Measurements from ENCODE around the gene DUSP18. TPM values are rescaled to one million over a fixed set of nuclear protein-coding genes. Genes with fewer than 3 reads are reported as not detected.
"Not testable (repeated sequence)": the region's sequence is repeated elsewhere in the genome, so short reads cannot be mapped to it uniquely, and the experiment has no call there.

The DUSP18 gene
- total RNA-seq, 2 experiments from 2014 or later: 9.2 to 11.6 TPM

DNA sequence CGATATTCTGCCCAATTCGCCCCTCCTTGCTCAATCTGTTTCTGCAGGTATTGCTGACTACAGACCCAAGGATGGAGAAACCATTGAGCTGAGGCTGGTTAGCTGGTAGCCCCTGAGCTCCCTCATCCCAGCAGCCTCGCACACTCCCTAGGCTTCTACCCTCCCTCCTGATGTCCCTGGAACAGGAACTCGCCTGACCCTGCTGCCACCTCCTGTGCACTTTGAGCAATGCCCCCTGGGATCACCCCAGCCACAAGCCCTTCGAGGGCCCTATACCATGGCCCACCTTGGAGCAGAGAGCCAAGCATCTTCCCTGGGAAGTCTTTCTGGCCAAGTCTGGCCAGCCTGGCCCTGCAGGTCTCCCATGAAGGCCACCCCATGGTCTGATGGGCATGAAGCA, 41.3 kb downstream of the DUSP18 start:
- no peak for ATAC-seq
- DNase-seq: no peak

DNA sequence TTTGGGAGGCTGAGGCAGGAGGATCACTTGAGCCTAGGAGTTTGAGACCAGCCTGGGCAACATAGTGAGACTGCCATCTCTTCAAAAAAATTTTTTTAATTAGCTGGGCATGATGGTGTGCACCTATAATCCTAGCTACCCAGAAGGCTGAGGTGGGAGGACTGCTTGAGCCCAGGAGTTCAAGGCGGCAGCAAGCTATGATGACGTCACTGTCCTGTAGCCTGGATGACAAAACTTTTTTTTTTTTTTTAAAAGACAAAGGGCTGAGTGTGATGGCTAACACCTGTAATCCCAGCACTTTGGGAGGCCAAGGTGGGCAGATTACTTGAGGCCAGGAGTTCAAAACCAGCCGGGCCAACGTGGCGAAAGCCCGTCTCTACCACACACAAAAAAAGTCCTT, 47.8 kb downstream of the DUSP18 start:
- CTCF ChIA-PET: interaction anchor here (1.1 kb wide), 1 partner anchor 15 kb away, joined by 3 read pairs; the partner anchor contains the start of gene SLC35E4
- not testable (repeated sequence) for H3K36me3 Mint-ChIP-seq, H3K27ac Mint-ChIP-seq

More for the DNA sequence above, 41.3 kb downstream of the DUSP18 start:
- H3K4me3 Mint-ChIP-seq: no peak overlapping the region
- CTCF ChIA-PET: no interaction called here
- H3K27ac Mint-ChIP-seq: no peak overlapping the region
- H3K9me3 Mint-ChIP-seq (ENCODE audit: low read depth): no peaks in the 10 kb centered on the region
- no peaks in the 10 kb centered on the region for H3K27me3 Mint-ChIP-seq
- H3K4me1 Mint-ChIP-seq: no peaks in the 10 kb centered on the region
- no peaks in the 10 kb centered on the region for H3K36me3 Mint-ChIP-seq

DNA sequence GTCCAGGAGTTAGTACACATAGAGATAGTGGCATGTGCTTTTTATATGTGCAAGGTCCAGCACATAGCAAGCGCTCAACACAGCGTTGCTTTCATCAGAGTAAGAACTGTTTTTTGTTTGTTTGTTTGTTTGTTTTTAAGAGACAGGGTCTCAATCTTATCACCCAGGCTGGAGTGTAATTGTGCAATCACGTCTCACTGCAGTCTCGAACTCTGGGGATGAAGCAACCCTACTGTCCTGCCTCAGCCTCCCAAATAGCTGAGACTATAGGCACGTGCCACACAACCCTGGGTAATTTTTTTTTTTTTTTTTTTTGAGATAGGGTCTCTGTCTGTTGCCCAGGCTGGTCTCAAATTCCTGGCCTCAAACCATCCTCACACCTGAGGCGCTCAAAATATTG, 49.9 kb downstream of the DUSP18 start:
- no peaks in the 10 kb centered on the region for H3K36me3 Mint-ChIP-seq
- no peak overlapping the region for H3K4me3 Mint-ChIP-seq
- H3K27me3 Mint-ChIP-seq: no peaks in the 10 kb centered on the region
- ATAC-seq (no peak), DNase-seq (no peak)
- no peak overlapping the region for H3K27ac Mint-ChIP-seq
- no peaks in the 10 kb centered on the region for H3K9me3 Mint-ChIP-seq (ENCODE audit: low read depth)
- CTCF ChIA-PET: no interaction called here
- H3K4me1 Mint-ChIP-seq: no peaks in the 10 kb centered on the region

More for the DNA sequence above, 47.8 kb downstream of the DUSP18 start:
- not testable (repeated sequence) for H3K4me1 Mint-ChIP-seq; H3K27me3 Mint-ChIP-seq; H3K4me3 Mint-ChIP-seq; DNase-seq; ATAC-seq; H3K9me3 Mint-ChIP-seq (ENCODE audit: low read depth)

DNA sequence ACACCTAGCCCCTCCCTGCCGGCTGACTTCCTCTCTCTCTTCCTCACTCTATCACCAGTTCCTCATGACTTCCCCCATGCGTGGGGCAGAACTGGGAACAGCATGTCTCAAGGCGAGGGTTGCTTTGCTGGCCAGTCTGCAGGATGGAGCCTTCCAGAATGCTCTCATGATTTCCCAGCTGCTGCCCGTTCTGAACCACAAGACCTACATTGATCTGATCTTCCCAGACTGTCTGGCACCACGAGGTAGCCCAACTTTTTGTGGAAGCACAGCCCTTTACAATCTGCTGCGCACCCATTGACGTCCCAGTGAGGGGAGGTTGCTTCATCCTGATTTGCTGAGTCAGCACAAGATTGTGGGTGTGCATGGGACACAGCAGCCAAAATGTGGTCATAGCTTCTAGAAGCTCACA, 52.1 kb downstream of the DUSP18 start:
- CTCF ChIA-PET: no interaction called here
- Mint-ChIP-seq H3K4me1 (no peaks in the 10 kb centered on the region), H3K27me3 (no peaks in the 10 kb centered on the region), H3K9me3 (ENCODE audit: low read depth) (no peaks in the 10 kb centered on the region), H3K4me3 (no peak overlapping the region), H3K36me3 (no peaks in the 10 kb centered on the region), H3K27ac (no peak overlapping the region)
- DNase-seq (no peak), ATAC-seq (no peak)

DNA sequence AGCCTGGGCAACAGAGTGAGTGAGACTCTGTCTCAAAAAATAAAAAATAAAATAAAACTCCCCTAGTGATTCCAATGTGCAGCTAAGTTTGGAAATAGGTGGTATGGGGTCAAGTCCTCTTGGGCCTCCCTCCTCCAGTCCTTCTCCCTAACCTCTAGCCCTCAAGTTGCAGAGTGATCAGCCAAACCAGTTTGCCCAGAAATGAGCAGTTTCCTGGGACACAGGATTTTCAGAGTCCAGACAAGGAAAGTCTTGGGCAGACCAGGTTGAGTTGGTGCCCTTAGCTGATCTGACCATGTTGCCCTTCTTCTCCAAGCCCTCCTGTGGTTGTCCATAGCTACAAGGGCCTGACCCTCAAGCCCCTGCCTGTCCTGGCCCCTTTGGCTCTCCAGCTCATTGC, 52.8 kb downstream of the DUSP18 start:
- DNase-seq (no peak), ATAC-seq (no peak)
- H3K36me3 Mint-ChIP-seq: no peaks in the 10 kb centered on the region
- no peaks in the 10 kb centered on the region for H3K9me3 Mint-ChIP-seq (ENCODE audit: low read depth)
- no peak overlapping the region for H3K4me3 Mint-ChIP-seq
- CTCF ChIA-PET: no interaction called here
- no peaks in the 10 kb centered on the region for H3K4me1 Mint-ChIP-seq
- no peak overlapping the region for H3K27ac Mint-ChIP-seq
- H3K27me3 Mint-ChIP-seq: no peaks in the 10 kb centered on the region

DNA sequence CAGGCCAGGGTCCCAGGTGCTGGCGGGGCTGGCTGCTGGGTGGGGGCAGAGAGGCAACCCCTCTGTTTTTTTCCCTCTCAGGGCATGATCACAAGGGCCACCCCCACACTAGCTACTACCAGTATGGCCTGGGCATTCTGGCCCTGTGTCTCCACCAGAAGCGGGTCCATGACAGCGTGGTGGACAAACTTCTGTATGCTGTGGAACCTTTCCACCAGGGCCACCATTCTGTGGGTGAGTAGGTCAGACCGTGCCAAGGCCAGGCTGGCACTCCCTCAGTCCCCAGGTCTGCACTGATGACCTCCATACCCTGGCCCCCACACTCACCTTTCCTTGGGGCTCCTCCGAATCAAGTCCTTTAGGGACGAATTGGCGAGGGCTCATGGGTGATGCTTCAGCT, 53.4 kb downstream of the DUSP18 start:
- DNase-seq (no peak), ATAC-seq (no peak)
- Mint-ChIP-seq H3K9me3 (ENCODE audit: low read depth) (no peaks in the 10 kb centered on the region), H3K27ac (no peak overlapping the region), H3K4me3 (no peak overlapping the region), H3K27me3 (no peaks in the 10 kb centered on the region), H3K36me3 (no peaks in the 10 kb centered on the region), H3K4me1 (peaks cover 4% of the 10 kb centered on the region)
- CTCF ChIA-PET: no interaction called here

DNA sequence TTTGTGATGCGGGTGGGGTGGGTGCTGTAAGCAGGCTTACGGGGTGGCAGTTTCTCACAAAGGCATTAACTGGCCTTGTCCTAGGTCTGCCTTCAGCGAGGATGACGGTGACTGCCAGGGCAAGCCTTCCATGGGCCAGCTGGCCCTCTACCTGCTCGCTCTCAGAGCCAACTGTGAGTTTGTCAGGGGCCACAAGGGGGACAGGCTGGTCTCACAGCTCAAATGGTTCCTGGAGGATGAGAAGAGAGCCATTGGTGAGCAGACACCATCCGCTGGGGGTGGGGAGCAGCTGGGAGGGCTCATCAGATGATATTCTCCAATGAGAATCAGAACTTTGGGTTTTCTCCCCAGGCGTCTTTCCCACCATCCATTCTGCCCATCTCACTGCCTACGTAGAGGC, 54.9 kb downstream of the DUSP18 start:
- Mint-ChIP-seq H3K27me3 (no peaks in the 10 kb centered on the region), H3K4me3 (no peak overlapping the region), H3K9me3 (ENCODE audit: low read depth) (no peaks in the 10 kb centered on the region)

More for the DNA sequence above, 54.9 kb downstream of the DUSP18 start:
- DNase-seq (no peak), ATAC-seq (no peak)
- CTCF ChIA-PET: no interaction called here
- no peaks in the 10 kb centered on the region for H3K36me3 Mint-ChIP-seq
- H3K27ac Mint-ChIP-seq: no peak overlapping the region
- peaks cover 18% of the 10 kb centered on the region for H3K4me1 Mint-ChIP-seq

Other genes starting within 250 kb of the DUSP18 start
- 10 to 100 TPM; 59.1 to 73.4 TPM for gene MTFP1, start 242.1 kb downstream of the DUSP18 start, total RNA-seq
- gene SEC14L3, start 195.9 kb downstream of the DUSP18 start, total RNA-seq: not detected
- gene SEC14L4, start 162.2 kb downstream of the DUSP18 start, total RNA-seq: not detected
- gene SEC14L6, start 121.1 kb downstream of the DUSP18 start, total RNA-seq: under 1 TPM in 1 of 2 experiments, not detected in 1; 0.07 TPM
- gene GAL3ST1, start 93.2 kb downstream of the DUSP18 start, total RNA-seq: not detected
- gene PES1, start 76.0 kb downstream of the DUSP18 start, total RNA-seq: 10 to 100 TPM; 56.2 to 91.5 TPM
- under 1 TPM; 0.19 to 0.41 TPM for gene TCN2, start 60.7 kb downstream of the DUSP18 start, total RNA-seq
- 1 to 10 TPM; 3.8 to 5.0 TPM for gene SLC35E4, start 32.1 kb downstream of the DUSP18 start, total RNA-seq
- gene OSBP2, start 27.0 kb upstream of the DUSP18 start, total RNA-seq: 1 to 10 TPM; 1.7 to 4.3 TPM